HPDE6-E6E7 (cell line): ENCODE measurements around the gene ZNF316.

ENCODE experiments used
- DNase-seq: peaks from one replicate; pipeline ENCODE4 v3.0.0; 2011; ENCODE audit warnings: missing footprints; ENCODE audit errors: extremely low spot score

ZNF316 gene

DNA sequence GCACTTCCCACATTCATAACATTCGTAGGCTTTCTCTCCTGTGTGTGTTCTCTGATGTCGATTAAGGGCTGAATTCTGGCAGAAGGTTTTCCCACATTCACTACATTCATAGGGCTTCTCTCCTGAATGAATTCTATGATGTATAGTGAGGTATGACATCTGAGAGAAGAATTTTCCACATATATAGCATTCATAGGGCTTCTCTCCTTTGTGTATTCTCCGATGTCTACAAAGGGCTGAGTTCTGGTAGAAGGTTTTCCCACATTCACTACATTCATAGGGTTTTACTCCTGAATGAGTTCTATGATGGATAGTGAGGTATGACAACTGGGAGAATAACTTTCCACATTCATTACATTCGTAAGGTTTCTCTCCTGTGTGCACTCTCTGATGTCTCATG lies 54.0 kb downstream of the ZNF316 start:
- DNase-seq = no peak

GRCh38 chr7:6691609-6692106 lies 54.5 kb downstream of the ZNF316 start:
- DNase-seq = no peak

DNA sequence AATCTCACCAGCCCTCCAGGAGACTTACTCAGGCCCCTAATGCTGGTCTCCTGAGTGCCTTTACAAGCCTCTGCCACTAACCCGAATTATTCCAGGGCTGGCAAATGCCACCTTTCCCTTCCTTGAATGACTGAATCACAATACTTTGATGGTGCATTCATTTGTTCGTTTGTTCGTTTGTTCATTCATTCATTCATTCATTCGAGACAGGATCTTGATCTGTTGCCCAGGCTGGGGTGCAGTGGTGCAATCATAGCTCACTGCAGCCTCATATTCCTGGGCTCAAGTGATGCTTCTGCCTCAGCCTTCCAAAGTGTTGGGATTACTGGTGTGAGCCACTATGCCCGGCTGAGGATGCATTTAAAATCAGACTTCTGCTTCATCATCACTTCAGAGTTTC lies 63.7 kb downstream of the ZNF316 start:
- no peak for DNase-seq

- no peak for DNase-seq
Observed at GRCh38 chr7:6701860-6702259, 64.7 kb downstream of the ZNF316 start.
